ENCODE results near the gene GPR42. TPM values are rescaled to one million over a fixed set of nuclear protein-coding genes. Genes with fewer than 3 reads are reported as not detected.

Gene GPR42
- total RNA-seq, 4 donors from 2014 or later = not detected

GRCh38 chr19:35341565-35342225 is 29.2 kb upstream of the GPR42 start:
- no peak overlapping the region for H3K27ac ChIP-seq
- WGBS = 82% methylated on average over 13 of the region's 14 CpGs
- H3K36me3 ChIP-seq = no peaks in the 10 kb centered on the region
- no peaks in the 10 kb centered on the region for H3K4me1 ChIP-seq
- no peak for DNase-seq (ENCODE audit: low spot score in 2 of 2)
- peaks cover 20% of the 10 kb centered on the region for H3K27me3 ChIP-seq
- H3K9me3 ChIP-seq = no peaks in the 10 kb centered on the region
- no peak for TF ChIP-seq CTCF (IDR thresholded peaks at IDR 0.05)
- TF ChIP-seq POLR2A (IDR thresholded peaks at IDR 0.05) = no peak
- TF ChIP-seq EP300 (IDR thresholded peaks at IDR 0.05) = no peak
- no peak for TF ChIP-seq POLR2AphosphoS5 (IDR thresholded peaks at IDR 0.05)
- no peak overlapping the region for H3K4me3 ChIP-seq

GRCh38 chr19:35342430-35342829 is 28.4 kb upstream of the GPR42 start:
- no peak overlapping the region for H3K27ac ChIP-seq
- no peak for DNase-seq (ENCODE audit: low spot score in 2 of 2)
- no peaks in the 10 kb centered on the region for H3K9me3 ChIP-seq
- H3K27me3 ChIP-seq = peaks cover 22% of the 10 kb centered on the region
- TF ChIP-seq CTCF (IDR thresholded peaks at IDR 0.05) (no peak), POLR2AphosphoS5 (IDR thresholded peaks at IDR 0.05) (no peak), POLR2A (IDR thresholded peaks at IDR 0.05) (no peak), EP300 (IDR thresholded peaks at IDR 0.05) (no peak)
- no peaks in the 10 kb centered on the region for H3K4me1 ChIP-seq
- WGBS = 60% methylated on average over 5 of the region's 5 CpGs
- H3K36me3 ChIP-seq = no peaks in the 10 kb centered on the region
- H3K4me3 ChIP-seq = no peak overlapping the region

- DNase-seq (ENCODE audit: low spot score in 2 of 2) = peak; percentile 36 to 68
- WGBS = 59% methylated on average over 7 of the region's 17 CpGs
Measured at GRCh38 chr19:35344511-35345031, 26.3 kb upstream of the GPR42 start.

GRCh38 chr19:35345671-35346111 is 25.2 kb upstream of the GPR42 start:
- no peaks in the 10 kb centered on the region for H3K36me3 ChIP-seq
- TF ChIP-seq POLR2AphosphoS5 (IDR thresholded peaks at IDR 0.05) (no peak), POLR2A (IDR thresholded peaks at IDR 0.05) (no peak), EP300 (IDR thresholded peaks at IDR 0.05) (no peak), CTCF (IDR thresholded peaks at IDR 0.05) (no peak)
- H3K27me3 ChIP-seq = peaks cover 20% of the 10 kb centered on the region
- H3K9me3 ChIP-seq = no peaks in the 10 kb centered on the region
- DNase-seq (ENCODE audit: low spot score in 2 of 2) = peak; percentile 31 to 68
- H3K4me1 ChIP-seq = no peaks in the 10 kb centered on the region
- H3K4me3 ChIP-seq = no peak overlapping the region
- no peak overlapping the region for H3K27ac ChIP-seq
- 59% methylated on average over 8 of the region's 11 CpGs for WGBS

More at GRCh38 chr19:35344511-35345031, 26.3 kb upstream of the GPR42 start:
- no peak for TF ChIP-seq POLR2A (IDR thresholded peaks at IDR 0.05)
- TF ChIP-seq EP300 (IDR thresholded peaks at IDR 0.05) = no peak
- TF ChIP-seq CTCF (IDR thresholded peaks at IDR 0.05) = no peak
- TF ChIP-seq POLR2AphosphoS5 (IDR thresholded peaks at IDR 0.05) = no peak
- Histone ChIP-seq H3K27me3 (peaks cover 20% of the 10 kb centered on the region), H3K4me3 (no peak overlapping the region), H3K4me1 (no peaks in the 10 kb centered on the region), H3K36me3 (no peaks in the 10 kb centered on the region), H3K9me3 (no peaks in the 10 kb centered on the region), H3K27ac (no peak overlapping the region)

- WGBS = 53% methylated on average over 26 of the region's 28 CpGs
- H3K9me3 ChIP-seq = no peaks in the 10 kb centered on the region
- no peak for TF ChIP-seq POLR2A (IDR thresholded peaks at IDR 0.05)
- TF ChIP-seq CTCF (IDR thresholded peaks at IDR 0.05) = no peak
- TF ChIP-seq POLR2AphosphoS5 (IDR thresholded peaks at IDR 0.05) = no peak
- TF ChIP-seq EP300 (IDR thresholded peaks at IDR 0.05) = no peak
- H3K27me3 ChIP-seq = peaks cover 20% of the 10 kb centered on the region
- no peak overlapping the region for H3K27ac ChIP-seq
- peak; percentile 48 to 71 for DNase-seq (ENCODE audit: low spot score in 2 of 2)
- no peak overlapping the region for H3K4me3 ChIP-seq
- H3K36me3 ChIP-seq = no peaks in the 10 kb centered on the region
- H3K4me1 ChIP-seq = no peaks in the 10 kb centered on the region
Measured at GRCh38 chr19:35346193-35347052, 24.4 kb upstream of the GPR42 start.

All from suprapubic skin (tissue), 4 donors.